HG03196 (cell line): ENCODE measurements around the gene TNS4.

Experiments
- ATAC-seq: cut with Tn5 transposase; IDR thresholded peaks from one replicate; pipeline ENCODE4 v1.9.1; 2021; ENCODE audit not compliant: unreplicated experiment

Gene TNS4

GRCh38 chr17:40518401-40519088 lies 17.1 kb upstream of the TNS4 start:
- ATAC-seq, result no peak

- ATAC-seq, result no peak
These were observed 16.6 kb upstream of the TNS4 start for GRCh38 chr17:40517981-40518380.

- ATAC-seq, result no peak
These were observed 15.9 kb upstream of the TNS4 start for GRCh38 chr17:40517286-40517662.

- ATAC-seq, result peak; percentile 59
These were observed 15.3 kb upstream of the TNS4 start for GRCh38 chr17:40516581-40517285.

GRCh38 chr17:40515491-40516041 lies 14.1 kb upstream of the TNS4 start:
- no peak for ATAC-seq

GRCh38 chr17:40515011-40515410 lies 13.6 kb upstream of the TNS4 start:
- ATAC-seq, result no peak

- no peak for ATAC-seq
These were observed 12.8 kb upstream of the TNS4 start for GRCh38 chr17:40514013-40514875.

- no peak for ATAC-seq
These were observed 10.3 kb upstream of the TNS4 start for GRCh38 chr17:40511667-40512220.

- no peak for ATAC-seq
These were observed 9.7 kb upstream of the TNS4 start for GRCh38 chr17:40511136-40511535.

- no peak for ATAC-seq
These were observed 8.9 kb upstream of the TNS4 start for GRCh38 chr17:40510328-40510648.

- no peak for ATAC-seq
These were observed 8.4 kb upstream of the TNS4 start for GRCh38 chr17:40509626-40510327.

- ATAC-seq, result no peak
These were observed 5.4 kb upstream of the TNS4 start for GRCh38 chr17:40506786-40507185.

- no peak for ATAC-seq
These were observed 1.7 kb upstream of the TNS4 start for GRCh38 chr17:40503154-40503553.

- ATAC-seq, result no peak
These were observed 1.3 kb upstream of the TNS4 start for GRCh38 chr17:40502716-40503115.

- ATAC-seq, result no peak
These were observed 714 bp downstream of the TNS4 start for GRCh38 chr17:40500709-40501108.

GRCh38 chr17:40500190-40500589 lies 1.2 kb downstream of the TNS4 start:
- ATAC-seq, result no peak

GRCh38 chr17:40499551-40500189 lies 1.8 kb downstream of the TNS4 start:
- no peak for ATAC-seq

- ATAC-seq, result no peak
These were observed 2.9 kb downstream of the TNS4 start for GRCh38 chr17:40498281-40499084.

- no peak for ATAC-seq
These were observed 3.7 kb downstream of the TNS4 start for GRCh38 chr17:40497695-40498094.
